NCI-H2029 (cell line): ENCODE data around the gene GPR157.

Experiments used
- DNase-seq: peaks from one replicate; lab custom pipeline; 2025; lab: John Stamatoyannopoulos, UW

The GPR157 gene

DNA sequence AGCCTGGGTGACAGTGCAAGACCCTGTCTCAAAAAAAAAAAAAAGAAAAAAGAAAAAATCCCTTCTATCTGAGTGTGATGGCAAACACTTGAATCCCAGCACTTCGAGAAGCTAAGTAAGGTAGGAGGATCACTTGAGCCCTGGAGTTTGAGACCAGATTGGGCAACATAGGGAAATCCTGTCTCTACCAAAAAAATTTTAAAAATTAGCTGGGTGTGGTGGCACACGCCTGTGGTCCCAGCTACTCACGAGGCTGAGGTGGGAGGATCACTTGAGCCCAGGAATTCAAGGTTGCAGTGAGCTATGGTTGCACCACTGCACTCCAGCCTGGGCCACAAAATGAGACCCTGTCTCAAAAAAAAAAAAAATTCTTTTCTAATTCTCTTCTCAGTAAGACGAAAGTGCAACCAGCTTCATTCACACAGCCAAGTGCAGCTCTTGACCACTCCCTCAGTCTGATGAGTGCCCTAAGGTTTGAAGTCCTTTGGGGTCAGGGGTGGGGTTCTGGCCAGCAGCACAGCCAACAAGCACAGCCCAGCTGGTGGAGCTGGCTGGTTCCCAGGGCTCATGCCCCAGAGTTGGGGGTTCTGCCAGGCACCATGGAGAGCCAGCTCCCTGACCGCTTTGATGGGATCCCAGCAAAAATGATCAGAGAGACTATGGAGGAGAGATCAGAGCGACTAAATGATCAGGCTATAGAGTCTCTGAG lies 67.5 kb downstream of the GPR157 start:
- DNase-seq: no peak

DNA sequence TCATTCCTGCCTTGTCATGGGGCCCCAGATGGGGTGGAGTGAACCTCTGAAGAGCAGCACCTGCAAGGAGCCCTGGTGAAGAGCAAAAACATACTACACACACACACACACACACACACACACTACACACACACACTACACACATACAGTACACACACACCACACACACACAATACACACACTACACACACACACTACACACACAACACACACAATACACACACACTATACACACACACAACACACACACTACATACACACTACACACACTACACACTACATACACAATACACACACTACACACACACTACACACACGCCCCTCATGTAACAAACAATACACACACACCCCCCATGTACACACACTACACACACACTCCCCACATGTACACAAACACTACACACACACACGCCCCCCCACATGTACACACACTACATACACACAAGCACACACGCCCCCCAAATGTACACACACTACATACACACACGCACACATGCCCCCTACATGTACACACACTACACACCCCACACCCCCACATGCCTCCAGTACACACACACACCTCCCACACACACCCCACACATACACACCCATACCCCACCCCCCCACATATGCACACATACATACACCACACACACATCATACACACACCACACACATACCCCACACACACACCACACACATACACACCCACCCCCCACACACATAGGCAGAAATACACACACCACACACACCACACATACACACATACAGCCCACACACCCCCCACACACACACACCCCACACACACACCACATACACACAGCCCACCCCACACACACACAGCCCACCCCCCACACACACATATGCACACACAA lies 68.8 kb downstream of the GPR157 start:
- DNase-seq: no peak

DNA sequence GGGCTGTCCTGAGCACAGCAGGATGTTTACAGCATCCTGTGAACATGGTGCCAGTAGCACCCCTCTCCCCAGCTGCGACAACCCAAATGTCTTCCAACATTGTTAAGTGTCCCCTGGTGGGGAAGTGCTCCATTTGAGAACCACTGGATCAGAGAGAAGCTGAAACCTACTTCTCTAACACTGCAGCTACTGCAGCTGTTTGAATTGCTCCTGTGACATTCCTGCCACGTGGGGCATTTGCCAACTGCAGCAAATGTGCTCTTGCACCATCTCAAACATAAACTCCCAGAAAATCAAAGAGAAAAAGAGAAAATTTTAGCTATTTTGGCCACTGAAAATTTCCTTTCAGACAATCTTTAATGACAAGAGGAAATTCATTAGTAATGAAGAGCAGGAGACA lies 70.4 kb downstream of the GPR157 start:
- DNase-seq: no peak

DNA sequence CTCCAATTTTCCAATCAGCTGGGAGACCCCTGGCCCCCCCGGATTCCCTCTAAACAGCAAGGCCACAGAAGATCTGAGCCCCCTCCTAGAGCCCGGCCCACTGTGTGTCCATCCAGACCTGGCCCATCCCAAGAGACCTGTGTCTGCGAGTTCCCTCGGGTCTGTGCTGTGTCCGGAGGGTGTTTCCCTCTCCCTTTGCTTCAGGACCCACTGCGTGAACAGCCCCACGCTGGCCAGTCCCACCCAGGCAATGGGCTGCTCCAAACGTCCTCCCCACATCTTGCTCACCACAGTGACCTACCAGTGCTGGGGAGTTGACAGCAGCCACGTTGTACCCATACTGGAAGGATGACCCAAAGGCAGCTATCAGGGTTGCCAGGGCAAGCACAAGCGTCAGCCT lies 71.1 kb downstream of the GPR157 start:
- DNase-seq: no peak

DNA sequence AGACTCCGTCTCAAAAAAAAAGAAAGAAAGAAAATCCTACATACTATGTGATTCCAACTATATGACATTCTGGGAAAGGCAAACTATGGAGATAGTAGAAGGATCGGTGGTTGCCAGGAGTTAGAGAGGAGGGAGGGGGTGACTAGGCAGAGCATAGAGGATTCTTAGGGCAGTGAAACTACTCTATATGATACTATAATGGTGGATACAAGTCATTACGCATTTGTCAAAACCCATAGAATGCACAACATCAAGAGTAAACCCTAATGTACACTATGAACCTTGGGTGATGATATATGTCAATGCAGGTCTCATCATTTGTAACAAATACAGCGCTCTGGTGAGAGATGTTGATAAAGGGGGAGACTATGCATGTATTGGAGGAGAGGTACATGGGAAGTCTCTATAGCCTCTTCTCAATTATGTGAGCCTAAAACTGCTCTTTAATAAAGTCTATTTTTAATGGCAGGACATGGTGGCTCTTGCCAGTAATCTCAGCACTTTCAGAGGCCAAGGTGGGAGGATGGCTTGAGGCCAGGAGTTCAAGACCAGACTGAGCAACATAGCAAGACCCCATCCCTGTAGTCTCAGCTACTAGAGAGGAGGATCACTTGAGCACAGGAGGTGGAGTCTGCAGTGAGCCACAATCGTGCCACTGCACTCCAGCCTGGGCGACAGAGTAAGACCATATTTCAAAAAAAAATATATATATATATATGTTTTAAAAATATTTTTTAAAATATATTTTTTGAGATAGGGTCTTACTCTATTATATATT lies 76.4 kb downstream of the GPR157 start:
- no peak for DNase-seq

DNA sequence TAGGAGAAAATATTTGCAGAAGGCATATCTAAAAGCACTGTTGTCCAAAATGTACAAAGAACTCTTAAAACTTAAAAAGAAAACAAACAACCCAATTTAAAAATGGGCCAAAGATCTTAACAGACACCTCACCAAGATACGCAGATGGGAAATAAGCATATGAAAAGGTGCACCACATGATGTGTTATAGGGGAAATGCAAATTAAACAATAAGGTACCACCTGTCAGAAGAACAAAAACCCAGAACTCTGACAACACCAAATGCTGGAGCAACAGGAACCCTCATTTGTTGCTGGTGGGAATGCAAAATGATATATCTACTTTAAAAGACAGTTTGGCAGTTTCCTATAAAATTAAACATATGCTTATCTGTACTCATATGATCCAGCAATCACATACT lies 77.5 kb downstream of the GPR157 start:
- no peak for DNase-seq

DNA sequence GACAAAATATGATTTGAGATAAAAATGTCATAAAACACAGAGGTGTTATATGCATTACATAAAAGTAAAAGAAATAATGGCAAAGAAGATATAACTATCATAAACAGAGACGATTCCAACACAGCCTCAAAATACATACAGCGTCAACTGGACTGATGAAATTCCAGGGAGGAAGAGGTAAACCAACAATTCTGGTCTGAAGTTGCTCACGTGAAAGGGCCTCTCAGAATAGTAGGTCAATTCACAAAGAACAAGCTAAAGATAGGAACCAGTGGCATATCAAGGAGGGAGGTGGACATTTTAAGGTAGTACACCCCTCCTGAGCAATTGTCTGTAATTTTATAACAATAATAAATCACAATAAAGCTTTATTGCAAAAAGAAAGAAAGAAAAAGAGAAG lies 78.1 kb downstream of the GPR157 start:
- no peak for DNase-seq
